ENCODE data around the gene TXNRD1. TPM values are rescaled to one million over a fixed set of nuclear protein-coding genes. Genes with fewer than 3 reads are reported as not detected.

The TXNRD1 gene
- total RNA-seq, 4 donors from 2014 or later = 23.4 to 43.2 (median 35.6) TPM

GRCh38 chr12:104286516-104287482 lies 71.2 kb downstream of the TXNRD1 start:
- intact Hi-C loops (cut with DNase I; ENCODE audit: low total_unique reads) = no loop called here
- 1% methylated on average over 38 to 40 of the region's 40 CpGs for WGBS, 2 donors
- peak; percentile 96 to 99 for DNase-seq (ENCODE audit: low spot score in 2 of 2)
- peak overlapping the region; percentile 46 for H3K4me3 ChIP-seq (ENCODE audit: low read depth, poor library complexity, severe bottlenecking)
- no peak for TF ChIP-seq CTCF (IDR thresholded peaks at IDR 0.05)
- no peak for TF ChIP-seq POLR2A (IDR thresholded peaks at IDR 0.05)

GRCh38 chr12:104288635-104289274 lies 73.2 kb downstream of the TXNRD1 start:
- intact Hi-C loops (cut with DNase I; ENCODE audit: low total_unique reads) = no loop called here
- peak overlapping the region; percentile 46 for H3K4me3 ChIP-seq (ENCODE audit: low read depth, poor library complexity, severe bottlenecking)
- peak; percentile 76 to 95 for DNase-seq (ENCODE audit: low spot score in 2 of 2)
- 0 to 1% methylated on average over 40 to 41 of the region's 41 CpGs for WGBS, 2 donors
- no peak for TF ChIP-seq POLR2A (IDR thresholded peaks at IDR 0.05)
- no peak for TF ChIP-seq CTCF (IDR thresholded peaks at IDR 0.05)

- no peak overlapping the region for H3K4me3 ChIP-seq (ENCODE audit: low read depth, poor library complexity, severe bottlenecking)
- WGBS, 2 donors = 85 to 93% methylated on average over 8 of the region's 8 CpGs
- TF ChIP-seq CTCF (IDR thresholded peaks at IDR 0.05) = no peak
- no peak for TF ChIP-seq POLR2A (IDR thresholded peaks at IDR 0.05)
- no peak for DNase-seq (ENCODE audit: low spot score in 2 of 2)
- intact Hi-C loops (cut with DNase I; ENCODE audit: low total_unique reads) = no loop called here
Measured at GRCh38 chr12:104290320-104290719, 74.7 kb downstream of the TXNRD1 start.

GRCh38 chr12:104290855-104291254 lies 75.3 kb downstream of the TXNRD1 start:
- TF ChIP-seq CTCF (IDR thresholded peaks at IDR 0.05) = no peak
- no peak for TF ChIP-seq POLR2A (IDR thresholded peaks at IDR 0.05)
- WGBS, 2 donors = 95 to 98% methylated on average over 5 of the region's 5 CpGs
- no peak for DNase-seq (ENCODE audit: low spot score in 2 of 2)
- H3K4me3 ChIP-seq (ENCODE audit: low read depth, poor library complexity, severe bottlenecking) = no peak overlapping the region
- intact Hi-C loops (cut with DNase I; ENCODE audit: low total_unique reads) = no loop called here

GRCh38 chr12:104291867-104292524 lies 76.4 kb downstream of the TXNRD1 start:
- intact Hi-C loops (cut with DNase I; ENCODE audit: low total_unique reads) = no loop called here
- WGBS, 2 donors = 51 to 67% methylated on average over 5 of the region's 5 CpGs
- H3K4me3 ChIP-seq (ENCODE audit: low read depth, poor library complexity, severe bottlenecking) = no peak overlapping the region
- TF ChIP-seq CTCF (IDR thresholded peaks at IDR 0.05) (no peak), POLR2A (IDR thresholded peaks at IDR 0.05) (no peak)
- DNase-seq (ENCODE audit: low spot score in 2 of 2) = no peak

All from lower leg skin (tissue), 4 donors.